GM23338 (cell line): ENCODE results near the gene CHST4. TPM values are rescaled to one million over a fixed set of nuclear protein-coding genes. Genes with fewer than 3 reads are reported as not detected.
"Not testable (repeated sequence)": the region's sequence is repeated elsewhere in the genome, so short reads cannot be mapped to it uniquely, and the experiment has no call there.

Source experiments
- ATAC-seq: fragments of 200-7000 bp; cut with Tn5 transposase; 3 replicates; pipeline ENCODE4 v1.9.1; 2020
- DNase-seq: peaks from one replicate; pipeline ENCODE4 v3.0.0-alpha.2; 2015; ENCODE audit warnings: low spot score
- H2AFZ ChIP-seq: fragments of 200-600 bp; sonication (generic); 2 replicates; pipeline ENCODE4 v1.8.0; 2016; ENCODE audit warnings: antibody characterized with exemption, mild to moderate bottlenecking, moderate library complexity
- H3F3A ChIP-seq: fragments of 200-600 bp; sonication (generic); replicated peaks from 2 replicates; pipeline ENCODE4 v1.8.0; 2017; ENCODE audit warnings: antibody characterized with exemption, mixed run types, low read depth
- H3K27ac ChIP-seq: fragments of 200-600 bp; sonication (generic); 2 replicates; pipeline ENCODE4 v1.6.1; 2016; ENCODE audit warnings: low read depth
- H3K27me3 ChIP-seq: fragments of 200-600 bp; sonication (generic); 2 replicates; pipeline ENCODE4 v1.8.0; 2016; ENCODE audit warnings: mild to moderate bottlenecking, mixed run types, moderate library complexity; ENCODE audit not compliant: insufficient read depth
- H3K36me3 ChIP-seq: fragments of 200-600 bp; sonication (generic); 2 replicates; pipeline ENCODE4 v1.8.0; 2016; ENCODE audit warnings: mild to moderate bottlenecking; ENCODE audit not compliant: insufficient read depth
- H3K4me1 ChIP-seq: fragments of 200-600 bp; sonication (generic); 2 replicates; pipeline ENCODE4 v1.8.0; 2016; ENCODE audit warnings: mild to moderate bottlenecking, moderate library complexity; ENCODE audit not compliant: insufficient read depth
- H3K4me2 ChIP-seq: fragments of 200-600 bp; sonication (generic); 2 replicates; pipeline ENCODE4 v1.7.1; 2017; ENCODE audit warnings: mixed run types
- H3K4me3 ChIP-seq: fragments of 200-600 bp; sonication (generic); 2 replicates; pipeline ENCODE4 v1.6.1; 2016; ENCODE audit warnings: mixed run types
- H3K79me2 ChIP-seq: fragments of 200-600 bp; sonication (generic); replicated peaks from 2 replicates; pipeline ENCODE4 v1.8.0; 2017; ENCODE audit warnings: mild to moderate bottlenecking; ENCODE audit not compliant: insufficient read depth
- H3K9me2 ChIP-seq: fragments of 200-600 bp; sonication (generic); 2 replicates; pipeline ENCODE4 v1.8.0; 2017; ENCODE audit not compliant: insufficient read depth
- H4K20me1 ChIP-seq: fragments of 200-600 bp; sonication (generic); replicated peaks from 2 replicates; pipeline ENCODE4 v1.8.0; 2017; ENCODE audit warnings: mild to moderate bottlenecking; ENCODE audit not compliant: insufficient read depth
- H3K27ac Mint-ChIP-seq: 2 replicates; pipeline ENCODE4 v1.8.0; 2020; ENCODE audit warnings: inconsistent platforms, mild to moderate bottlenecking, moderate library complexity, mixed read lengths
- H3K27me3 Mint-ChIP-seq: 3 replicates; pipeline ENCODE4 v1.8.0; 2022; ENCODE audit warnings: low read depth, mild to moderate bottlenecking, moderate library complexity, mixed read lengths, inconsistent platforms; ENCODE audit not compliant: insufficient read depth, poor library complexity
- H3K36me3 Mint-ChIP-seq: 3 replicates; pipeline ENCODE4 v1.8.0; 2021; ENCODE audit warnings: low read depth, mild to moderate bottlenecking, inconsistent platforms, moderate library complexity, mixed read lengths
- H3K4me1 Mint-ChIP-seq: 3 replicates; pipeline ENCODE4 v1.8.0; 2020; ENCODE audit warnings: mild to moderate bottlenecking, inconsistent platforms, mixed read lengths
- H3K4me3 Mint-ChIP-seq: 3 replicates; pipeline ENCODE4 v1.8.0; 2021; ENCODE audit warnings: moderate library complexity, mild to moderate bottlenecking, inconsistent platforms, mixed read lengths
- H3K9me3 Mint-ChIP-seq: 3 replicates; pipeline ENCODE4 v1.8.0; 2020; ENCODE audit warnings: moderate library complexity, mild to moderate bottlenecking, inconsistent platforms, mixed read lengths
- CREB1 ChIP-seq: fragments of 250-450 bp; sonication (Bioruptor Pico); IDR thresholded peaks from 2 replicates; pipeline ENCODE4 v1.5.0; 2020; ENCODE audit warnings: low read depth, mild to moderate bottlenecking, moderate library complexity
- ETS1 ChIP-seq: IDR thresholded peaks from 2 replicates; pipeline ENCODE4 v1.6.1; 2016; ENCODE audit warnings: antibody characterized with exemption
- EZH2 ChIP-seq: fragments of 200-600 bp; sonication (generic); IDR thresholded peaks from one replicate; pipeline ENCODE4 v1.8.0; 2017; ENCODE audit warnings: antibody characterized with exemption, mild to moderate bottlenecking, low read depth; ENCODE audit not compliant: unreplicated experiment
- EZH2phosphoT487 ChIP-seq: fragments of 200-600 bp; sonication (generic); IDR thresholded peaks from one replicate; pipeline ENCODE4 v1.8.1; 2018; ENCODE audit warnings: antibody characterized with exemption; ENCODE audit not compliant: unreplicated experiment
- JUNB ChIP-seq: IDR thresholded peaks from one replicate; pipeline ENCODE4 v1.6.1; 2016; ENCODE audit warnings: antibody characterized with exemption; ENCODE audit not compliant: unreplicated experiment
- NANOG ChIP-seq: IDR thresholded peaks from 2 replicates; pipeline ENCODE4 v1.6.1; 2016; ENCODE audit warnings: antibody characterized with exemption, borderline replicate concordance
- POLR2AphosphoS5 ChIP-seq: IDR thresholded peaks from 2 replicates; pipeline ENCODE4 v1.6.1; 2016; ENCODE audit warnings: antibody characterized with exemption, low read depth
- ZNF331 ChIP-seq: fragments of 250-450 bp; sonication (Bioruptor Pico); IDR thresholded peaks from 2 replicates; pipeline ENCODE4 v1.5.0; 2020; ENCODE audit warnings: low read depth, mild to moderate bottlenecking, moderate library complexity
- ZNF462 ChIP-seq: fragments of 250-450 bp; sonication (Bioruptor Pico); IDR thresholded peaks from 2 replicates; pipeline ENCODE4 v1.5.0; 2020; ENCODE audit warnings: mild to moderate bottlenecking, moderate library complexity
- polyA plus RNA-seq: library from polyadenylated mRNA; unstranded; fragments of >200 nt; fragmentation: Nextera tagmentation; extraction: Ambion mirVana; gene quantifications from 2 replicates; pipeline ENCODE4 v1.2.1, GENCODE V29; 2016
- total RNA-seq: library from RNA; depleted of rRNA; stranded (reverse); fragments of >200 nt; shearing (Covaris generic); gene quantifications from 2 replicates; pipeline ENCODE4 v1.2.3, GENCODE V29; 2014
- TF ChIP-seq, protein P1 (sequence below), 2 experiments: fragments of 200-600 bp in 1 of 2; sonication (generic) in 1 of 2; conservative IDR thresholded peaks; 2 replicates each; pipeline versions ENCODE4 v1.5.1 to v1.6.1; 2016 to 2017; ENCODE audit warnings: antibody characterized with exemption in 2 of 2, low read depth in 2 of 2, mild to moderate bottlenecking in 2 of 2, moderate library complexity in 1 of 2
- TF ChIP-seq, protein P2 (sequence below): IDR thresholded peaks from one replicate; pipeline ENCODE4 v1.6.1; 2018; ENCODE audit warnings: antibody characterized with exemption; ENCODE audit not compliant: unreplicated experiment

CHST4 gene
- total and polyA plus RNA-seq, 2 experiments from 2014 or later = 5.5 to 17.8 TPM

- TF ChIP-seq ZNF462 (CRISPR knock-in tag) (no peak), ZNF331 (CRISPR knock-in tag) (no peak), CREB1 (CRISPR knock-in tag) (no peak), ETS1 (no peak), JUNB (no peak), POLR2AphosphoS5 (no peak), EZH2phosphoT487 (no peak), EZH2 (no peak), NANOG (no peak)
- TF ChIP-seq, protein P1, sequence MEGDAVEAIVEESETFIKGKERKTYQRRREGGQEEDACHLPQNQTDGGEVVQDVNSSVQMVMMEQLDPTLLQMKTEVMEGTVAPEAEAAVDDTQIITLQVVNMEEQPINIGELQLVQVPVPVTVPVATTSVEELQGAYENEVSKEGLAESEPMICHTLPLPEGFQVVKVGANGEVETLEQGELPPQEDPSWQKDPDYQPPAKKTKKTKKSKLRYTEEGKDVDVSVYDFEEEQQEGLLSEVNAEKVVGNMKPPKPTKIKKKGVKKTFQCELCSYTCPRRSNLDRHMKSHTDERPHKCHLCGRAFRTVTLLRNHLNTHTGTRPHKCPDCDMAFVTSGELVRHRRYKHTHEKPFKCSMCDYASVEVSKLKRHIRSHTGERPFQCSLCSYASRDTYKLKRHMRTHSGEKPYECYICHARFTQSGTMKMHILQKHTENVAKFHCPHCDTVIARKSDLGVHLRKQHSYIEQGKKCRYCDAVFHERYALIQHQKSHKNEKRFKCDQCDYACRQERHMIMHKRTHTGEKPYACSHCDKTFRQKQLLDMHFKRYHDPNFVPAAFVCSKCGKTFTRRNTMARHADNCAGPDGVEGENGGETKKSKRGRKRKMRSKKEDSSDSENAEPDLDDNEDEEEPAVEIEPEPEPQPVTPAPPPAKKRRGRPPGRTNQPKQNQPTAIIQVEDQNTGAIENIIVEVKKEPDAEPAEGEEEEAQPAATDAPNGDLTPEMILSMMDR (conservative IDR thresholded peaks at IDR 0.05; ENCODE audit: low read depth in 2 of 2) = no peak
- TF ChIP-seq, protein P2, sequence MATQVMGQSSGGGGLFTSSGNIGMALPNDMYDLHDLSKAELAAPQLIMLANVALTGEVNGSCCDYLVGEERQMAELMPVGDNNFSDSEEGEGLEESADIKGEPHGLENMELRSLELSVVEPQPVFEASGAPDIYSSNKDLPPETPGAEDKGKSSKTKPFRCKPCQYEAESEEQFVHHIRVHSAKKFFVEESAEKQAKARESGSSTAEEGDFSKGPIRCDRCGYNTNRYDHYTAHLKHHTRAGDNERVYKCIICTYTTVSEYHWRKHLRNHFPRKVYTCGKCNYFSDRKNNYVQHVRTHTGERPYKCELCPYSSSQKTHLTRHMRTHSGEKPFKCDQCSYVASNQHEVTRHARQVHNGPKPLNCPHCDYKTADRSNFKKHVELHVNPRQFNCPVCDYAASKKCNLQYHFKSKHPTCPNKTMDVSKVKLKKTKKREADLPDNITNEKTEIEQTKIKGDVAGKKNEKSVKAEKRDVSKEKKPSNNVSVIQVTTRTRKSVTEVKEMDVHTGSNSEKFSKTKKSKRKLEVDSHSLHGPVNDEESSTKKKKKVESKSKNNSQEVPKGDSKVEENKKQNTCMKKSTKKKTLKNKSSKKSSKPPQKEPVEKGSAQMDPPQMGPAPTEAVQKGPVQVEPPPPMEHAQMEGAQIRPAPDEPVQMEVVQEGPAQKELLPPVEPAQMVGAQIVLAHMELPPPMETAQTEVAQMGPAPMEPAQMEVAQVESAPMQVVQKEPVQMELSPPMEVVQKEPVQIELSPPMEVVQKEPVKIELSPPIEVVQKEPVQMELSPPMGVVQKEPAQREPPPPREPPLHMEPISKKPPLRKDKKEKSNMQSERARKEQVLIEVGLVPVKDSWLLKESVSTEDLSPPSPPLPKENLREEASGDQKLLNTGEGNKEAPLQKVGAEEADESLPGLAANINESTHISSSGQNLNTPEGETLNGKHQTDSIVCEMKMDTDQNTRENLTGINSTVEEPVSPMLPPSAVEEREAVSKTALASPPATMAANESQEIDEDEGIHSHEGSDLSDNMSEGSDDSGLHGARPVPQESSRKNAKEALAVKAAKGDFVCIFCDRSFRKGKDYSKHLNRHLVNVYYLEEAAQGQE = no peak
- Histone ChIP-seq H3K27me3 (no peaks in the 10 kb centered on the region), H3K36me3 (no peaks in the 10 kb centered on the region), H3K4me3 (no peak within 1 kb of the TSS), H2AFZ (no peak within 1 kb of the TSS), H3K27ac (no peak within 1 kb of the TSS), H4K20me1 (no peaks in the 10 kb centered on the region), H3F3A (no peaks in the 10 kb centered on the region), H3K4me2 (peak within 1 kb of the TSS; percentile 14; the same call in 1 of the 2 replicates), H3K79me2 (no peaks in the 10 kb centered on the region), H3K9me2 (no peaks in the 10 kb centered on the region), H3K4me1 (no peaks in the 10 kb centered on the region)
- DNase-seq (peak; percentile 46), ATAC-seq (peak; percentile 66)
- Mint-ChIP-seq H3K4me1 (no peaks in the 10 kb centered on the region; the same call in 1 of the 3 replicates), H3K4me3 (no peak within 1 kb of the TSS), H3K27me3 (peaks cover 3% of the 10 kb centered on the region), H3K36me3 (no peaks in the 10 kb centered on the region), H3K27ac (no peak within 1 kb of the TSS), H3K9me3 (no peaks in the 10 kb centered on the region)
Measured at GRCh38 chr16:71576971-71577370, 50.7 kb downstream of the CHST4 start, which contains the start of gene TAT. TSS of gene TAT (minus strand) at chr16:71577092. CDS start at chr16:71576415, 677 bp downstream.

- ATAC-seq, H3K27ac Mint-ChIP-seq, H4K20me1 ChIP-seq, H3K4me2 ChIP-seq, H3K36me3 Mint-ChIP-seq, DNase-seq, H3K4me1 Mint-ChIP-seq, H3K27me3 ChIP-seq, H3K9me3 Mint-ChIP-seq, H3K4me1 ChIP-seq, H3K36me3 ChIP-seq, H3K9me2 ChIP-seq, H3K27ac ChIP-seq, H3F3A ChIP-seq, H3K27me3 Mint-ChIP-seq, H3K4me3 ChIP-seq, H3K4me3 Mint-ChIP-seq, H3K79me2 ChIP-seq: not testable (repeated sequence)
- H2AFZ ChIP-seq = peak overlapping the region; percentile 59; the same call in 1 of the 2 replicates
Measured at GRCh38 chr16:71582553-71582848, 56.3 kb downstream of the CHST4 start.
